ENCODE measurements around the gene METTL25B. TPM values are rescaled to one million over a fixed set of nuclear protein-coding genes. Genes with fewer than 3 reads are reported as not detected.

Gene METTL25B
- total RNA-seq, 1 experiment from 2014 or later: 52.7 TPM

- peak overlapping the region; percentile 85 for H3K27ac Mint-ChIP-seq (ENCODE audit: unreplicated experiment)
- H3K4me1 Mint-ChIP-seq (ENCODE audit: low read depth, unreplicated experiment): peaks cover 61% of the 10 kb centered on the region
- peaks cover 96% of the 10 kb centered on the region for H3K36me3 Mint-ChIP-seq (ENCODE audit: insufficient read depth, unreplicated experiment)
- DNase-seq: no peak
- H3K4me3 Mint-ChIP-seq (ENCODE audit: low read depth, unreplicated experiment): peak overlapping the region; percentile 67
- H3K9me3 Mint-ChIP-seq (ENCODE audit: low read depth, unreplicated experiment): no peaks in the 10 kb centered on the region
- H3K27me3 Mint-ChIP-seq (ENCODE audit: unreplicated experiment): no peaks in the 10 kb centered on the region
- CTCF ChIA-PET: interaction anchor here (0.6 to 1.8 kb wide), 3 partner anchors 19 to 40 kb away, joined by 3 to 10 read pairs (median 7); partner anchors contain the start of gene PRCC
- no peak for TF ChIP-seq CTCF (IDR thresholded peaks at IDR 0.05; ENCODE audit: unreplicated experiment)
- intact Hi-C loops (cut with micrococcal nuclease; ENCODE audit: unreplicated experiment): loop anchor here (2.0 kb wide), 1 partner anchor 19 kb away; the partner anchor contains the start of genes ISG20L2 and METTL25B
- TSS peak; percentile 34 for BruUV-seq (replicated peaks)
Observed at GRCh38 chr1:156747742-156748669, 19.7 kb downstream of the METTL25B start.

- no TSS peak for BruUV-seq (replicated peaks)
- Mint-ChIP-seq H3K4me3 (ENCODE audit: low read depth, unreplicated experiment) (peak overlapping the region; percentile 67), H3K36me3 (ENCODE audit: insufficient read depth, unreplicated experiment) (peaks cover 89% of the 10 kb centered on the region), H3K27ac (ENCODE audit: unreplicated experiment) (peak overlapping the region; percentile 85), H3K27me3 (ENCODE audit: unreplicated experiment) (no peaks in the 10 kb centered on the region), H3K4me1 (ENCODE audit: low read depth, unreplicated experiment) (peaks cover 56% of the 10 kb centered on the region), H3K9me3 (ENCODE audit: low read depth, unreplicated experiment) (no peaks in the 10 kb centered on the region)
- peak; percentile 78 for DNase-seq
- no peak for TF ChIP-seq CTCF (IDR thresholded peaks at IDR 0.05; ENCODE audit: unreplicated experiment)
- CTCF ChIA-PET: no interaction called here
- intact Hi-C loops (cut with micrococcal nuclease; ENCODE audit: unreplicated experiment): loop anchor here (2.0 kb wide), 1 partner anchor 20 kb away; the partner anchor contains the start of genes ISG20L2 and METTL25B
Observed at GRCh38 chr1:156748670-156749418, 20.6 kb downstream of the METTL25B start.

DNA sequence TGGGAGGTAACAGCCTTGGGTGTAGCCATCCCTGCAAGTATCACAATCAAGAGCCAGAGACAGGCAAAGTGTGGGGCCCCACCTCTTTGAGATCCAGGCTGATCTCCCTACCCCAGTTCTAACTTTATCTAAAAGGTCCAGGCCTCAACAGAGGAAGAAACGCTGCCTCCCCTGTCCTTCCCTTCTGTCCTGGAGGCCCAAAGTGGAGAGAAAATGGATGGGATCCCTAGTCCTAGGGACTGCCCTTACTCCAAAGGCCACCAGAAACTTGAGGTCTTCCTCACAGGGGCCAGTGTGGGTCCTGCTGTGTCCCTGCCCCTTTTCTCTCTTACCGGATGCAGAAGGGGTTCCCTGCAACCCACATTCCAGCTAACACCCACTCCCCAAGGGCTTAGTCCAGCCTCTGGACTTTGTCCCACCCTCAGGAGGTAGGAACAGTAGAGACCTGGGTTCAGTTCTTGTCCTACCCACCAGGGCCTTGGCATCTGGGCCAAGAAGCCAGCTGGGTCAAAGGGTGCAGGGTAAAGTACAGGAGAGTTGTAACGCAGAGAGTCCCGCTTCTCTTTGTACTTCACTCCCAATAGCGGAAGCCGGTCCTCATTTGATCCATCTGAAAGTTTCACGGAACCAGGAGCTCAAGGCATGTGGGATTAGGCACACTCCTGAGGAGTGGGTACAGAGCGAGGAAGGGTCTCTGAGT is 21.3 kb downstream of the METTL25B start:
- DNase-seq: no peak
- CTCF ChIA-PET: interaction anchor here (0.7 kb wide), 1 partner anchor 9 kb away, joined by 3 read pairs; the partner anchor contains the start of gene MRPL24
- H3K4me3 Mint-ChIP-seq (ENCODE audit: low read depth, unreplicated experiment): peak overlapping the region; percentile 67
- H3K9me3 Mint-ChIP-seq (ENCODE audit: low read depth, unreplicated experiment): no peaks in the 10 kb centered on the region
- no TSS peak for BruUV-seq (replicated peaks)
- H3K27me3 Mint-ChIP-seq (ENCODE audit: unreplicated experiment): no peaks in the 10 kb centered on the region
- no peak for TF ChIP-seq CTCF (IDR thresholded peaks at IDR 0.05; ENCODE audit: unreplicated experiment)
- H3K36me3 Mint-ChIP-seq (ENCODE audit: insufficient read depth, unreplicated experiment): peaks cover 84% of the 10 kb centered on the region
- H3K27ac Mint-ChIP-seq (ENCODE audit: unreplicated experiment): peak overlapping the region; percentile 85
- peaks cover 49% of the 10 kb centered on the region for H3K4me1 Mint-ChIP-seq (ENCODE audit: low read depth, unreplicated experiment)
- intact Hi-C loops (cut with micrococcal nuclease; ENCODE audit: unreplicated experiment): loop anchor here (2.0 kb wide), 1 partner anchor 21 kb away; the partner anchor contains the start of genes ISG20L2 and METTL25B

DNA sequence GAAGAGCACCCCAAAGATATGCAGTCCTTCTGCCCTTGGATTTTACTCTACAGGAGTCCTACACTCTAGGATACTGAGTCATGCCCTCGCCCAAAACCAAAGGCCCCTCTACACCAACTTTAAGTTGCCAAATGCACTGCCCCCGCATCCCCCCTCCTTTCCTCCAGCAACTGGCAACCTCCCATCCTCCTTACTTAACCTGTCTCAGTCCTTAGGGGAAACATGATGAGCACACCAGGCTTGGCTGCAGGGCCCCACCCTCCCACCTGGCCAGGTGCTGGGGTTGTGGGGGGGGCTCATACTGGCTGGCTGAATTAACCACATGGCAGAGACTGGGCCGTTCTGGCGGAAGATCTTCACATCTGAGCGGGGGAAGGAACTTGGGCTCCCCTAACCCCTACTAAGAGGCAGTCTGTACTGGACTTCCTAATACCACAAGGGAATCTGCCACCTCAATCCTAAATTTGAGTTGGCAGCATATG is 22.0 kb downstream of the METTL25B start:
- no peaks in the 10 kb centered on the region for H3K27me3 Mint-ChIP-seq (ENCODE audit: unreplicated experiment)
- peak overlapping the region; percentile 85 for H3K27ac Mint-ChIP-seq (ENCODE audit: unreplicated experiment)
- CTCF ChIA-PET: interaction anchor here (0.7 to 2.0 kb wide), 3 partner anchors 9 to 24 kb away, joined by 3 to 17 read pairs (median 4); partner anchors contain the start of genes ISG20L2 and MRPL24
- intact Hi-C loops (cut with micrococcal nuclease; ENCODE audit: unreplicated experiment): no loop called here
- H3K36me3 Mint-ChIP-seq (ENCODE audit: insufficient read depth, unreplicated experiment): peaks cover 78% of the 10 kb centered on the region
- BruUV-seq (replicated peaks): no TSS peak
- peak overlapping the region; percentile 67 for H3K4me3 Mint-ChIP-seq (ENCODE audit: low read depth, unreplicated experiment)
- peaks cover 47% of the 10 kb centered on the region for H3K4me1 Mint-ChIP-seq (ENCODE audit: low read depth, unreplicated experiment)
- no peaks in the 10 kb centered on the region for H3K9me3 Mint-ChIP-seq (ENCODE audit: low read depth, unreplicated experiment)
- no peak for TF ChIP-seq CTCF (IDR thresholded peaks at IDR 0.05; ENCODE audit: unreplicated experiment)
- peak; percentile 64 for DNase-seq

Measured in Calu3 (cell line).